ENCODE measurements around the gene RAX2. TPM values are rescaled to one million over a fixed set of nuclear protein-coding genes. Genes with fewer than 3 reads are reported as not detected.
"Not testable (repeated sequence)": the region's sequence is repeated elsewhere in the genome, so short reads cannot be mapped to it uniquely, and the experiment has no call there.

Gene RAX2
- total and polyA plus RNA-seq, 2 of the 8 experiments (the other 6 are each of a cell fraction or from before 2014, with no cell fraction given), result 0.08 TPM; not detected in 1

- no peak for TF ChIP-seq CHD1 (IDR thresholded peaks at IDR 0.05; ENCODE audit: low read depth, low read length)
These were observed 5.5 kb downstream of the RAX2 start (continued) for GRCh38 chr19:3766520-3766919.

GRCh38 chr19:3765757-3766156 lies 6.3 kb downstream of the RAX2 start:
- H3K23me2 ChIP-seq (ENCODE audit: low read depth, low read length); H3K23ac ChIP-seq (ENCODE audit: insufficient read length); H3K27ac ChIP-seq (ENCODE audit: low read depth, low read length); DNase-seq (ENCODE audit: low read depth in 1 of 2, low spot score in 2 of 2); H3K79me2 ChIP-seq (ENCODE audit: control insufficient read depth in 1 of 2, insufficient read depth in 2 of 2, low read length in 2 of 2); H4K91ac ChIP-seq (replicated peaks; ENCODE audit: insufficient read length, low read length); H3K36me3 ChIP-seq (ENCODE audit: control insufficient read depth in 2 of 4, insufficient read depth in 4 of 4, low read length in 3 of 4); H2AK5ac ChIP-seq (ENCODE audit: low read depth, low read length); H3K4me3 ChIP-seq (ENCODE audit: extremely low read depth in 1 of 4, insufficient read depth in 2 of 4, low read depth in 3 of 4, low read length in 4 of 4); H4K8ac ChIP-seq (ENCODE audit: extremely low read depth, insufficient read depth, low read length); H3K56ac ChIP-seq (replicated peaks; ENCODE audit: insufficient read length, low read depth, low read length); H2BK15ac ChIP-seq (ENCODE audit: low read length); H3K4me1 ChIP-seq (replicated peaks in 1 of 4; ENCODE audit: control insufficient read depth in 3 of 4, insufficient read depth in 4 of 4, low read length in 3 of 4); H2BK5ac ChIP-seq (ENCODE audit: low read depth, low read length); H2BK12ac ChIP-seq (ENCODE audit: low read depth, low read length); H3K18ac ChIP-seq (ENCODE audit: extremely low read depth, low read length); FAIRE-seq; H3K14ac ChIP-seq (ENCODE audit: insufficient read length); H3K79me1 ChIP-seq (ENCODE audit: low read depth, low read length); H3K9ac ChIP-seq (replicated peaks in 1 of 4; ENCODE audit: extremely low read depth in 1 of 4, low read depth in 3 of 4, low read length in 3 of 4); H3K27me3 ChIP-seq (replicated peaks in 1 of 4; ENCODE audit: control insufficient read depth in 3 of 4, extremely low read depth in 1 of 4, insufficient read depth in 3 of 4, low read length in 3 of 4); H3K4ac ChIP-seq (replicated peaks; ENCODE audit: insufficient read length, low read depth, low read length); H2AFZ ChIP-seq (ENCODE audit: low read length); H2BK20ac ChIP-seq (ENCODE audit: low read length); H3K4me2 ChIP-seq (ENCODE audit: insufficient read depth in 1 of 2, low read depth in 2 of 2, low read length in 2 of 2); H4K5ac ChIP-seq (ENCODE audit: insufficient read length, low read depth, low read length); H3K9me3 ChIP-seq (ENCODE audit: insufficient read depth in 2 of 2, low read depth in 1 of 2, low read length in 1 of 2); H2BK120ac ChIP-seq (replicated peaks; ENCODE audit: low read depth, low read length): not testable (repeated sequence)
- POLR2A ChIA-PET (ENCODE audit: partially characterized antibody), result interaction anchor here (0.6 to 0.7 kb wide), 2 partner anchors 22 to 861 kb away, joined by 3 read pairs; no protein-coding TSS in a partner anchor
- CTCF ChIA-PET (ENCODE audit: partially characterized antibody), result interaction anchor here (0.6 to 0.7 kb wide), 3 partner anchors 31 to 1302 kb away, joined by 3 read pairs; no protein-coding TSS in a partner anchor
- 96% methylated on average over 4 of the region's 5 CpGs; no CpG with 5 or more reads in 1 of the 2 experiments for WGBS, 2 experiments (ENCODE audit: extremely low coverage in 1 of 2, insufficient coverage in 1 of 2, insufficient read length in 1 of 2, insufficient replicate concordance in 2 of 2, low coverage in 1 of 2, low lambda C conversion rate in 2 of 2, missing lambda C conversion rate in 1 of 2)
- peaks cover 0 to 11% of the 10 kb centered on the region in 2 experiments for H4K20me1 ChIP-seq (replicated peaks in 1 of 2; ENCODE audit: control insufficient read depth in 1 of 2, insufficient read depth in 2 of 2, low read length in 2 of 2)
